Stimulated activated CD8-positive, alpha-beta memory T cell treated with anti-CD3 and anti-CD28 coated beads, Interleukin-2, amount 100 ng/mL, for 1 hour (primary cell): Measurements from ENCODE around the gene COX17.

Experiments used
- DNase-seq, 2 donors: peaks; one replicate each; pipeline ENCODE4 v3.0.0-alpha.2; 2020; ENCODE audit warnings: low read depth in 2 of 2

Gene COX17

DNA sequence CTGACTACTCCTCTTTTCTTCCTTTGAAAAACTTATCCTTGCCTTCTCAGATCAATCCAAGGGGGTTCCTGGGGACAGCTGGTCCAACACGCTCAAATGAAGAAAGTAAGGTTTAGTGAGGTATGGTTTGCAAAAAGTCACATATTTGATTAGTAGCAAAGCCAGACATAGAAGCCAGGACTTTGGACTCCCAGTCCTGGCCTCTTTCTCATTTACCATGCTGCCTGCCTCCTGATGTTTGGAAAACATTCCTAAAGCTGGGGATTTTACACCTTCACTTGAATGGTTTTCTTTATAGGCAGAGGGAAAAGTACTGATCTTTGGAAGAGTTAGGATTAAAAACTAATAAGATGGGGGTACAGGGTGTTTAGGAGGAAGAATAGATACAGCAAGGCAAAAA lies 31.4 kb downstream of the COX17 start:
- no peak for DNase-seq

DNA sequence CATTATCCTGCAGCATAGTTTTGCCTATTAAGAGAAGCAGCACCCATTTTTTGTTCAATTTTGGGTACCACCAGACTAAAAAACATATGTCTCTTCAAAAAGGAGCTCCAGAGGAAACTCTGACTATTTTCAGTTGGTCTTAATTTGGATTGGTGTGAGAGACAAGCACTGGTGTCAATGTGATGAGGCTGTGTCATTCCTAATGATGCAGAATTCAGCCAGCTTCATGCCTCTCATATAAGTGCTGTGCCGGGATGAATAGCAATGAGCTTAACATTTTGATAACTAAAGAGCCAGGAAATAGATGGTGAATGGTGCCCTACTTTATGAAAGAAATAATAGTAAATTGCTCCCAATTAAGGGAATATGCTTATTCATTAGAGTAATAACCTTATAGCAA lies 32.7 kb downstream of the COX17 start:
- no peak for DNase-seq

DNA sequence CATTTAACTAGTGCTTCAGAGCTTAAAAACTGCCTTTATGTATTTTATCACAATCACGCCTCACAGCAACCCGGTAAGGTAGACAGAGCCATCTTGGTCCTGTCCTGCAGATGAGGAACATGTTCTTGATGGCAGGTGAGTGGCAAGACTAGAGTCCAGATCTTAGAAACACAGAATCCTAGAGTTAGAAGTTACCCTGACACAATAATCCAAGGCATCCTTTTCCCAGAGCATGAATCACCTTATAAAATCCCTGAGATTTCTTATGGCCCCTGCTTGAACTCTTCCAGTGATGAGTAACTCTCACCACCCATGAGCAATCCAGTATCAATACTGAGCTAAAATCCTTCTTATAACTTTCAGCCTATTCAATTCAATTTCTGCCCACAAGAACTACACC lies 33.7 kb downstream of the COX17 start:
- no peak for DNase-seq

GRCh38 chr3:119642746-119643473 lies 34.3 kb downstream of the COX17 start:
- DNase-seq: no peak

GRCh38 chr3:119641416-119641815 lies 35.8 kb downstream of the COX17 start:
- no peak for DNase-seq

DNA sequence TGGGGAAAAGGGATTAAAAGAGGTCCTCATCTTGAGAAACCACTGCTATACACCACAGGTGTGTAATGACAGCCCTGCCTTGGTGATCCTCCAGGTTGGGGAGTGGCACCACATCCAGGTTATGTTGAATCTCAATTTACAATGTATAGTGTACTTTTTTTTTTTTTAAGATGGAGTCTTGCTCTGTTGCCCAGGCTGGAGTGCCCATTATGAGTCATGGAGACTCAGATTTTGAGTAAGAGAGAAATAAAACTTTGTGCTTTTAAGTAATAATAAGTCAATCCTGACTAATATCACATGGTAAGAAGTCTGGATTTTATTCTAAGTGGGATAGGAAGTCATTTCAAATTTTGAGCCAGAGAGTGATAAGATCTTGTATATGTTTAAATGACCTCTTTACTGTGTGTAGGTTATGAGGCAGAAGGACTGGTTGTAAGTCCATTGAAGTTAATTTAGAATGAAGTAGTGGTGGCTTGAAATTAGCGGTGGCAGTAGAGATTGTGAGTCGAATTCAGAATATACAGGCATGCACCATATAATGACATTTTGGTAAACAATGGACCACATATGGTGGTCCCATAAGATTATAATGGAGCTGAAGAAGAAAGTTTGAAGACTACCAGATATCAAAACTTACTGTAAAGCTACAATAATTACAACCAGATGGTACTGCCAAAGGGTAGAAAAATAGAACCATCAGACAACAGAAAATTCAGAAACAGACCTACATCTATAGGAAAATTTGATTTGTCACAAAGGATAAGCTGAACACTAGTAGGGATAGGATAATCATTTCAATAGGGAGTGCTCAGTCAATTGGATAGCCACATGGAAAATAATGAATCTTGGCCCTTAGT lies 37.5 kb downstream of the COX17 start:
- DNase-seq: no peak

GRCh38 chr3:119637679-119638477 lies 39.3 kb downstream of the COX17 start:
- DNase-seq: no peak

GRCh38 chr3:119636891-119637611 lies 40.2 kb downstream of the COX17 start:
- no peak for DNase-seq

DNA sequence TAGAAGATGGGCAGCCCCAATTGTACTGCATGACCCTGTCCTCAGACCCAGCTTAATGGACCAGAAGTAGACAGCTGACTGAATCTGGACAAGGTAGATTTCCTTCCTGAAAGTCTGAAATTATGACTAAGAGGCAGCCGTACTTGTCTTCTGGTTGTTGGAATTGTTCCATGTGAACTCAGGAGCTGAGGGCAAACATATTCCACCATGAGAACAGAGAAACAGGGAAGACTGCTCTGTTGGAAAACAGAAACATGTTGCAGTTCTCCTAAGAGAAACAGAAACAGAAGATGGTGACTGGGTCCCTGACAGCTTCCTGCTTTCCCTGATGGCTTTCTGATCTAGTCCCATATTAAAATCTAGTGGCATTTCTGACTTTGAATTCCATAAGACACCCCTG lies 41.0 kb downstream of the COX17 start:
- no peak for DNase-seq

GRCh38 chr3:119635719-119636118 lies 41.5 kb downstream of the COX17 start:
- DNase-seq: no peak

DNA sequence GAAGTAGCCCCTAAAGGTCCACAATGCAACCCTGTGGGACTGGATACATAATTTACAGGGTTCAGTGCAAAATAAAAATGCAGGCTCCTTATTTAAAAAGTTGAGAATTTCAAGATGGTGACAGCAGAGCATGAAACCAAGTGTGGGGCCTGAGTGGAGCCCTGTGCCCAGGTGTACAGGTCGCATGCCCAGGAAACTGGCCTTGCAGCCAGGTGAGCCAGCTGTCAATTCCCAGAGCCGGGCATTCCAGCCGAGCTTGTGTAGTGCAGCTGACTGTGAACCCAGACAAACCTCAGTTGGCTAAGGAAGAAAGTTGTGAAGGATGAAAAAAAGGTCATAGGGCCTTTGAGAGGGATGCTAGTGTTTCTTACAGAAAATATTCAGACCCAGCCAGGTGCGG lies 44.4 kb downstream of the COX17 start:
- no peak for DNase-seq

DNA sequence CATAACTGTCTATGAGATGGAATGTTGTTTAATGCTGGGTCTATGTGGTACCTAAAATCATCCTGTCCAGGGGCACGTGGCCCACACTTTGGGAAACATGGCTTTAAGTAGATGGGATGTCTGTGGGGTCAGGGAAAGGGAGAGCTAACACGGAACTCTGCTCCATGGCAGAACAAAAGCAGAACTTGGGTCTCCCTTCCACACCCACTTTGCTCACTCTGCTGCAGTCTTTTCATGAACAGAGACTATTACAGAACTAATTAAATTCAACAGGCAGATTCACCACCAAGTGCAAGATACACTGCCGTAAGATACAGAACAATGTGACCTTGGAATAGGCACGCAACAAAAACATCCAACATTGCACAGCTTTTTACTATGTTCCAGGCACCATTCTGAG lies 45.0 kb downstream of the COX17 start:
- DNase-seq: no peak

- no peak for DNase-seq
Measured at GRCh38 chr3:119631516-119631915, 45.7 kb downstream of the COX17 start.

- DNase-seq: no peak
Measured at GRCh38 chr3:119630880-119631329, 46.3 kb downstream of the COX17 start.

GRCh38 chr3:119630128-119630879 lies 46.9 kb downstream of the COX17 start:
- DNase-seq: no peak

- no peak for DNase-seq
Measured at GRCh38 chr3:119628816-119629445, 48.3 kb downstream of the COX17 start.

- DNase-seq: no peak
Measured at GRCh38 chr3:119628390-119628789, 48.8 kb downstream of the COX17 start.

DNA sequence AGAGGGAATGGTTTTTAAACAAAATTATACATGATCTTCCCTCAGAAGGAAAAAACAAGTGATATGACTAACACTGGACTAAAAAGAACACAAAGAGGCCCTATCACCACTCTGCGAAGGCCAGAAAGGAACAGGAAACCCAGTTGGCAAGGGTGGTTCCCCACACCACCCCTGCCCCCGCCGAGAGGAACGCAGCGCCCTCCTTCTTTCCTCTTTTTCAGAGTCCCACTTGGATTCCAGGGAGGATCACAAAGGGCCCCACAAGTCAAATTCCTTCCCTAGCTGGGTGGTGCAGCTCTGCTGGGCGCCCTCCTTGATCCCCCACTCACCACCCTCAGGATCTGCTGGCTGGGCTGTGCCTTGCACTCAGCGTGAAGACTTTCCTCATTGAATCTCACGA lies 49.7 kb downstream of the COX17 start:
- no peak for DNase-seq

GRCh38 chr3:119626196-119626595 lies 51.0 kb downstream of the COX17 start:
- DNase-seq: no peak

GRCh38 chr3:119625451-119626153 lies 51.6 kb downstream of the COX17 start:
- no peak for DNase-seq
